GM21423 (cell line): ENCODE data around the gene CD9.

Experiments used
- ATAC-seq: cut with Tn5 transposase; IDR thresholded peaks from one replicate; pipeline ENCODE4 v1.9.1; 2021; ENCODE audit warnings: mild to moderate bottlenecking, moderate library complexity; ENCODE audit not compliant: unreplicated experiment

CD9 gene

DNA sequence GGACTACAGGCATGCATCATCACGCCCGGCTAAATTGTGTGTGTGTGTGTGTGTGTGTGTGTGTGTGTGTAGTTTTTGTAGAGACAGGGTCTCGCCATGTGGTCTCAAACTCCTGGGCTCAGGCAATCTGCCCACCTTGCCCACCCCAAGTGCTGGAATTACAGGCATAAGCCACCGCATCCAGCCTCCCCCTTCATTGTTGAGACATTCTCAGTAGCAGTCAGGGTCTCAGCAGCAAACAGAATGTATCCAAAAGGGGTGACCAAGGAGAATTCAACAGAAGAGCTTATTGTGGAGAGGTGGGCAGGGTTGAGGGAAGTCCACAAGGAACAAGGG is 73.0 kb downstream of the CD9 start:
- ATAC-seq = no peak

DNA sequence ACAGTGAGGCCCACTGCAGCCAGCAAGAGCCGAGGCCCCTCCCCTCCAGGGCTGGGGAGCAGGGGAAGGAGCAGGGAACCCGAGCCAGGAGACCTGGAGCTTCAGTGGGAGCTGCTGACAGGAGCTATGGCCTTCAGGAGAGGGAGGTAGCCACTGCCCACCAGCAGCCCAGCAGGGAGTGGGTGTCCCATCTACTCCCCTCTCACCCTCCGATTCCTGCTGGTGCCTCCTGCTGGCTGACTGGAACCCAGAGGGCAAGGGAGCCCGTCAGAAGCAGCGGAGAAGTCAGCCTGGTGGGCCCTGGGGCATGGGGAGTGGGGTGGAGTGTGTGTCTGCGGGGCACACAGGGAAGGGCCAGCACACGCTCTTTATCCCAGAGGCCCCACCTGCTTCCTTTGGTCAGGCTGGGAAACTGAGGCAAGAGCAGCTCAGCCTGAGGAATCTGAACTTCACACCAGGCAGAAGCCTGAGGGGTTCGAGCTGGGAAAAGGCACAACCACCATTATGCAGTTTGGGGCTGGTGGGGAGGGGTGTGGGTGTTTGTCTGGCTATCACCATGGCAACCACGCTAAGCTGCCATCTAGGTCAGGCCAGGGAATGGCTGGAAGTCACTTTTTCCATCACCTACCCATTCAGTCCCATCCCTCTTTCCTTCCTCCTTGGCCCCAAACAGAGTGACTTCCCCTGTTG is 73.5 kb downstream of the CD9 start:
- no peak for ATAC-seq

DNA sequence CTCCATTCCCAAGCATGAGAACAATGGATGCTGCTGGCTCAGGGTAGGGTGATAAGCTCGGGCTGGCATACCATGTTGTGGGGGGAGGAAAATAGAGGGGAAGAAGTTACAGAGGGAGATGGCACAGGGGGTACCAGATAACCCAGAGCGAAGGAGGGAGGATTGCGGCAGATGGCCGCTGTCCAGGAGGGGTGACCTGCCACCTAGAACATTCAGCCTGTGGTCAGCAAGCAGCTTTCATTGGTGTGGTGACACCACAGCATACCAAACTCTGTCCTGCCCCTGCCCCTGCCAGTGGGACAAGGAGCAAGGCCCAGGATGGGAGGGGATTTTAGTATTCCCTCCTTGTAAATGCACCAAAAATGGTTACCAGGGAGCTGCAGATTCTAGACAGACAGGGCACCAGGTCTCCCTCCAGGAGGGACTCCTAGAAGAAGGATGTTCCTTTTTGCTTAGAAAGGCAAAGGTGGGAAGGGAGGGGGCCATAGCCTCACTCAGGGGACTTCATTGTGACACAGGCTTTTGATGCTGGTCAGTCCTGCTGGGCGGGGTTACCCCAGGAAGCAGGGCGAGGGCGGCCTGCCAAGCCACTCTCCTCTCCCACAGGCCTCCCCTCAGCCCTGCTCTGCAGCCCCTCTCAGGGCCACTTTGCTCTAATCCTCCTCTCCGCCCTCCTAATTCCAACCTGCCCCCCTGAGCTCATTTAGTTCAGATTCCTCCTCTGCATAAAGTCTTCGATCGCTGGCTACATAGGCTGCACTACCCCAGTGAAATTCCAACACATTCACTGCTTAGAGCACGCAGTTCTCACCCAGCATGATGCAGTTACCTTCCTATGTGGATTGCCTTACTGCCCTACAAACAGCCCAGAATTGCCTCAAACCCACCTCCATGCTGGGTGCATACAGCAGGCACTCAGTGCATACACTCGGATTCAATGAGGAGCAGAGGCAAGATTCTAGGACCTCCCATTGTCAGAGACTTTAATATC is 74.3 kb downstream of the CD9 start:
- no peak for ATAC-seq

DNA sequence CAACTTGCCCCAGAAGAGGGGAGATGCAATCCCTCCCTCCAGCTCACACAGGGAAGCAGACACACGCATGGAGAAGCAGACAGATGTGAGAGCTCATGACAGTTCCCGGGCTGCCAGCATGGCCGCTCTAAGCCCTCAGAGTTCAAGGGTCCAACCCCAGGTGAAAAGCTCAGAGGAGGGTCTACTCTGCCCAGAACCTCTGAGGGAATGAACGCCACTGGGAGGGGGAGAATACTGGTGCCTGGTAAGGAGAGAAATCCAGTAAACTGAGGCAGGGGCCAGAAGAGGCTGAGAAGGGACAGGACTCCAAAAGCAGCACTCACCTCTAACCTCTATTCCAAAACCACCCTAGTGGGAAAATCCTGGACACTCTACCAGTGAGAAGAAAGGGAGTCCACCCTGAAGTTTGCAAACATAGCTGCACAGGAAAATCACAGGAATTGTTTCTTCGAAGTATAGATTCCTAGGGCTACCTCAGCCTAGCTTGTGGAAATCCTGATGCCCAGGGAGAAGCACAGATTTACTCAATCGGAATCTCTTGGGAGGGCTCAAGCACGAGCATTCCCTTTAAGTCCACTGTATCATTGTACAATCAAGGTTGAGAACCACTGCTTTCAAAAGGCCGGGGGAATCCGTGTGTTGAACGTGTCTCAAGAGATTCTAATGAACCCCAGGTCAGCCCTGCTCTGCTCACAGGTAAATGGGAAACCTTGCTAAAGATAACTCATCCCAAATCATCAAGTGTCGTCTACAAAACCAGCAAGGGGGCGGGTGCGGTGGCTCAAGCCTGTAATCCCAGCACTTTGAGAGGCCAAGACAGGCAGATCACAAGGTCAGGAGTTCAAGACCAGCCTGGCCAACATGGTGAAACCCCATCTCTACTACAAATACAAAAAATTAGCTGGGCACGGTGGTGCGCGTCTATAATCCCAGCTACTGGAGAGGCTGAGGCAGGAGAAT is 76.0 kb downstream of the CD9 start:
- no peak for ATAC-seq

DNA sequence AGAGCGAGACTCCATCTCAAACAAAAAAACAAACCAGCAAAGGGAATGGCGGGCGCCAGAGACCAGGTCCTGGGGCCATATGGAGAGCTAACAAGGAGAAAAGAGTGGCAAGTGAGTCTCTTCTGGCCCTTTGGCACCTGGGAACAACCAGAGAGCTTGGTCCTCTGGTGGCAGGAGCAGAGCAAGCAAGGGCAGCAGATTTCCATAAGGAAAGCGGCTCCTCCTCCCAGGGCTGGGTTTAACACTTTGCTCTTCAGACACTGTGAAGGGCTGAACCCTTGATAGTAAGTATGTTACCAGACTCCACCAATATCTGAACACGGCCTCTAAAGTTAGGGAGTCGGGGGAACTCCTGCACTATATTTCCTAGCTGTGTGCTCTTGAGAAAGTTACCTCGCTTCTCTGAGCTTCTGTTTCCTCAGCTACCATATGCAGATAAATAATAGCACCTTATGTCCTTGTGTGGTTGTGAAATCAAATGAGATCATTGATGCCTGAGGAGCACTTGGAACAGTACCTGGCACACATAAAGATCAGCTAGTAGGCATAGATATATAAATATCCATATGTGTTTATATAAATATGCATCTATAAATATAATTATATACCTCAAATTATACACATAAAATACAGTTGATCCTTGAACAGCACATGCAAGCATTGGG is 76.9 kb downstream of the CD9 start:
- no peak for ATAC-seq

DNA sequence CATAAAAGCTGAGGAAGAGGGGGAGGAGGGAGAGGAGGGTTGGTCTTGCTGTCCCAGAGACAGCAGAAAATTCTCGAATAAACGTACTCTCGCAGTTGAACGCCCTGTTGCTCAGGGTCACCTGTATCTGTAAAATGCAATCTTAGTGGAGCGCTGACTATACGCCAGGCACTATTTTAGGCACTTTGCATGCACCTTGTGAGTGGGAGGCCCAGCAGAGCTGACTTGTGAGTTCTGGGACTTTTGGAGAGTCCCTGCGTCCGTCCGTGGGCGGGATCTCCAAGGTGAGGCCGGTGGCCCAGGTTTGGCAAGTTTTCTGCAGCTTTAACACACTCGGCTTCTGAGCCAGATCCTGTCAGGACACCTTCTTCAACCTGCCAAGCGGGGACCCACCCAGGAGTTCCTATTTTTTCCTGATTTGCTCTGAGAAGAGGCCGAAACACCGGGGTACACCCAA is 77.8 kb downstream of the CD9 start:
- ATAC-seq = no peak

DNA sequence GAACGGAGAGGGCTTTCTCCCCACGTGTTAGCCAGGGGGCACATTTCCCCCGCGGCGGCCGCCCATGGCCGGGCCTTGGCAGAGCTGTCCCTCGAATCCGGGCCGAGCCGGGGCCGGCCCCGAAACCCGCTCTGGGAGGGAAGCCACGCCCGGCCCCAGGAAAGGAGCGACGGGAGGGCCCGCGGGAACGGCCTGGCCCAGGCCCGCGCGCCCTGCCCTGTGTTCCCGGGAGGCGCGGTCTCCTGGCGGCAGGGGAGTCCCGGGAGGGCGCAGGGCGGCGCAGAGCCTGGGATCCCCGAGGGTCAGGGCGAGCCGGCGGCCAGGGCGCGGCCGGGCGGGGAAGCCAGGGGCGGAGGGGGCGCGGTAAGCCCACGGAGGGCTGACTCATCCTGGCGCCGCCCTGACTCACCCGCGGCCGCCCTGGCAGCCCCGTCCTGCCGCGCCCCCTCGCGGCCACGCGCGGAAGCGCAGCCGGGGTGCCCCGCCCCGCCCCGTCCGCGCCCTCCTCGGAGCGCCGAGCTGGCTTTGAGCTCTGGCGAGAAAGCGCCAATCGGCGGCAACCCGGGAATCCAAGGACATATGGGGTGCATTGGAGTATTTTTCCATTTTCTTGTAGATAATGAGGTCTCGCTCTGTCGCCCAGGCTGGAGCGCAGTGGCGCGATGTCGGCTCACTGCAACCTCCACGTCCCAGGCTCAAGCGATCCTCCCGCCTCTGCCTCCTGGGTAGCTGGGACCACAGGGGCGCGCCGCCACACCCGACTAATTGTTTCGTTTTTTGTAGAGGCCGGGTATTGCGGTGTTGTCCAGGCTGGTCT is 78.4 kb downstream of the CD9 start:
- ATAC-seq = peak; percentile 87

DNA sequence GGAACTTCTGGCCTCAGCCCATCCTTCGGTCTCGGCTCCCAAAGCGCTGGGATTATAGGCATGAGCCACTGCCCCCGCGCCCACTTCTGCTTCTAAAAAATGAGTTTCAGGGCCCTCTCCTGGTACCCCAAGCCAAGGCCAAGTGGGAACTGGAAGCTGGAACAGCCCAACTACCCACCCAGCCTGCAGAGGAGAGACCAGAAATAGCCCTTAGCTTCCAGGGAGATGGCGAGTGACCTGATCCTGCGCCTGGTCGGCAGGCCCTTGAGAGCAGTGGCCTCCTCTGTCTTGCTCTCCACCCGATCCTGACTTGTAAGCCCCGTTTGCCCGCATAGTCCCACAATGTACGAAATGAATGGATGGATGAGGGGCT is 79.0 kb downstream of the CD9 start:
- no peak for ATAC-seq

DNA sequence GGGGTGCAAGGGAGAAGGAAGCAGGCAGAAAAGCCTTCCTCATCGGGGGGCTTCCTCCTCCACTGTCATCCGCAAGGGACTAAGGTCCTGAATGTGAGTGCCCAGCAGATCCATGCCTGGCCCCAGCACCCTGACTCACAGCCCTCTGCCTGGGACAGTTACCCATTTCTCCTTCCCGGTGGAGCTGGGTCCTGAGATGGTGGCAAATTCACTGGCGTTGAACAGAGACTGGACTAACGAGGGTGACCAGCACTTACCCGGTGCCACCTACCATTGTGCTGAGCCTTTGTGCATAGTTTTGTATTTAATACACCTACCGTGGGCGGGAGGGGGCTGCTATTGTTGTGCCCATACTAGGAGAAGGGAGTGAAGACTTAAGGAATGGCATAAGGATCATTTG is 79.4 kb downstream of the CD9 start:
- ATAC-seq = no peak

DNA sequence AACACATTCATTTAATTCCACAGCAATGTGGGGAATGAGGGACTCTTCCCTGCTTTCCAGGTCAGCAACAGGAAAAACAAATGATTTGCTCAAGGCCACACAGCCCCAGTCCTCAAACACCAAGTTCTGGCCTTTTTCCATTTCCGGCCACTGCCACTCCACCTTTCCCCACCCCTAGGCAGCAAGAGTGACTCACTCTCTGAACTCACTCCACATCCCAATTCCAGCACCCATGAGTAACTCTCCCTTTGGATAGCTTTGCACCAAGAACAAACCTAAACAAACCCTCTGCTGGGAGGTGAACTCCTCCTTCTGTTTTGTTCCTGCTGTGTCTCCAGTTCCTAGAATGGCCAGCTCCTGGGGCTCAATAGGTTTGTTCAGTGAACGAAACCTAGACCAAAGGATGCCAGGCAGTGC is 79.9 kb downstream of the CD9 start:
- ATAC-seq = no peak

DNA sequence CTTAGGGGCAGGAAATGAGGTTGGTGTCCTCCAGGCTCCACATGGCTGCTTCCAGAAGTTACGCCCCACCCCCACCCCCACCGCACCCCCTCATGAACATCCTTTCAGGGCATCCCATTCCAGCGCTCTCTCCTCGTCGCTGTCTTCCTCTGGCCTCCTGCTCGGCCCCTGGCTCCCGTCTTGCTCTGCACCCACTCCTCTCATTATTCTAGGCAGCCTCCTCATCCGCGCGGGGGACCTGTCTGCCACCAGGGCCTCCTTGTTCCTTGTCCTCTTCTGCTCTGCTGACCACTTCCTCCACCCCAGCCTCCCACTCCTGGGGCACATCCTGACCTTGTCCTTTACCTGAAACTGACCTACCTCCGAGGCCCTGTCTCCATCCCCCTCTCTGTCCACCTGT is 80.5 kb downstream of the CD9 start:
- no peak for ATAC-seq

DNA sequence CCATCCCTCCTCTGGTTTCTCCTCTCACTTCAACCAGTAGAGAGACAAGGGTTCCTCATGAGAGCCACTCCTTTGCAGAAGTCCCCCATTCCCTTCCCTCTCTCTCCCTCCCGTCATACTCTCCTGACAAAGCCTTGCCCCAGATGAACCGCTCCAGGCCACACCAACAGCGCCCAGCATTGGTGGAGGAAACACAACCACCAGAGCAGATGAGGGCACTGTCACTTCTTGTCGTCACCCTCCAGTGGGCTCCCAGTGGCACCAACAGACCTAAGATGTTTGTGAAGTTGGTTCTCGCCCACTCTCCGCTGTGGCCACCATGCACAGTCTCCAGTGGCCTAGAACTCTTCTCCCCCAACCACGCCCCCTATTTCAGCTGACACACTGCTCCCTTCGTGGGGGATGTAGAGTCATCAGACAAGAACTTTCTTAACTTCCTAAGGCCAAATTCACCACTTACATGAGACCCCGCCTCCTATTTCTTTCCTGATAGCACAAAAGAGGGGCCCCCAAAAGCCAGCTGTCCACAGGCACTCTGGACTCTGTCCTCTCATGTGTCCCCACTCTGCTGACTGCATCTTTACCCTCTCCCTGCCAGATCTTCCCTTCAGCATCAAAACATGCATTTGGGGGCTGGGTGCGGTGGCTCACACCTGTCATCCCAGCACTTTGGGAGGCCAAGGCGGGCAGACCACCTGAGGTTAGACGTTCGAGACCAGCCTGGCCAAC is 81.0 kb downstream of the CD9 start:
- ATAC-seq = no peak

DNA sequence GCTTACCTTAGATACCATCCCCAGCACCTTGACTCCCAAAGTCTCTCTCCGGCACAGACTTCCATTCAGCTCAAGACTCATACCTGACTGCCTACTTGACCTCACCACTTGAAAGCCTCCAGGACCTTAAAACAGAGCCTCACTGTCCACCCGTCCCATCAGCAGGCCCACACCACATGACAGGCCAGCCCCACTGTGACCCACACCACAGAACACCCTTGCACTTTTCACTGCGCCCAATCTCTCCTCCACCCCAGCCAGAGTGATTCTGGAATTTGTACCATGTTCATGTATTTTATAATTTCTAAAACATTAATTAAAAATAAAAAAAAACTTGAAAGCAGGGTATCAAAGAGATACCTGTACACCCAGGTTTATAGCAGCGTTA is 82.2 kb downstream of the CD9 start:
- ATAC-seq = no peak

DNA sequence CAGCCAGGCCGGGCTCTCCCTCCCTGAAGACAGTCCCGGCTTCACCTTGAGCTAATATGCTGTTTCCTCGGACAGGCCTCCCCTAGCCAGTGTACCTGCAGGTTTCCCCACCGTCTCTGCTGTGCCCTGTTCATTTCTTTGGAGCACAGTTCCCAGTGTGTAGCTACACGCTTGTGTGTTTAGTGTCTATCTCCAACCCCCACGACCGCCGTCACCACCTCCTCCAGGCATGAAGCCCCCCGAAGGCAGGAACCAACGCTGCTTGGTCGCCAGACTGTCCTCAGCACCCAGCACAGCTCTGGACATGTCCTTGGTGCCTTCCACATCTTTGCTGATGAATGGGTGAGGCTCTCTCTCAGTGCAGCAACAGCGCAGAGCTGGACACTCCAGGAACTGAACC is 84.1 kb downstream of the CD9 start:
- ATAC-seq = no peak

DNA sequence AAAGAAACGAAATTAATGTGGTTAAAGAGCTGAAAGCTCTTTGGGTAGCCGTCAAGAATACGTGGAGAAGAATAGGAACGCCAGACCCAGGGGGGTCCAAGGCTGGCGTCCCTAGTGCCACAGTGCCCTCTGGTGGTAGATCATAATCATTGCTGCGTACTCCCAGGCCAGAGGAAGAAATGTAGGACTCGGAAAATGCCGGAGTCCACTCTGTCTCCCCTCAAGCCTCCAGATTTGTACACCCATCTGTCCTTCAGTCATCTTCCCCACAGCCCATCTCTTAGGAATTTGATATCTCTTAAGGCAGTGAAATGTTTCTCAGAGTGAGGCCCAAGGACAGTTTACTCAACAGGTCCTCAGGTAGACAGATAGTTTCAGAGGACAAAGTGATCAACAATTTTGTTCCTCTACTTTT is 84.9 kb downstream of the CD9 start:
- ATAC-seq = peak; percentile 46

DNA sequence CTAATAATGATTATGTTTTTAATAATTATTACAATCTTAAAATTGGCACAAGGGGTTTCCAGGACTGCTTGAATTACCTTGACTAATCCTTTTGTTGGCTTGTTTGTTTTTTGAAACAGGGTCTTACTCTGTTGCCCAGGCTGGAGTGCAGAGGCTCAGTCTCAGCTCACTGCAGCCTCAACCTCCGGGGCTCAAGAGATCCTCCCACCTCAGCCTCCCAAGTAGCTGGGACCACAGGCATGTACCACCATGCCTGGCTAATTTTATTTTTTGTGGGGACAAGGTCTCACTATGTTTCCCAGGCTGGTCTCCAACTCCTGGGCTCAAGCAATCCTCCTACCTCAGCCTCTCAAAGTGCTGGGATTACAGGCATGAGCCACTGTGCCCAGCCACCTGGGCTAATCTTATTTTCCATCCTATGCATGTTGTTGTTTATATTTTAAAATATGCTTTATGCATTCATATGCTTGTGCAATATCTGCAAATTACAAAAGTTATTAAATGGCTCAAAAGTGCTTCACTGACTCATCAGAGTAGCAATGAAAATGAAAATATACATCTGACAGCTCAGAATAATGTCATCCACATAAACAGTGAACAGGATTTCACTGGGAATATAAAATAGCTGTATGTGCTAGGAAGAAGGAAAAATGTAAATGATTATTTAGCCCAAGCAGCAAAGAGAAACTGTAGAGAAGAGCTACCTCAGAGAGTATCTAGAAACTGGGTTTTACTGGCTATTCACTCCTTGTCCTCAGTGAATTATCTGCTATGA is 85.5 kb downstream of the CD9 start:
- no peak for ATAC-seq
